GM12878 (cell line): Measurements from ENCODE around the gene KRTAP9-1. TPM values are rescaled to one million over a fixed set of nuclear protein-coding genes. Genes with fewer than 3 reads are reported as not detected.

ENCODE experiments used
- ATAC-seq: fragments of 200-7000 bp; cut with Tn5 transposase; 3 replicates; pipeline ENCODE4 v1.9.1; 2020; ENCODE audit warnings: mild to moderate bottlenecking, moderate library complexity
- BruUV-seq: library from RNA; stranded (reverse); fragments of 400-500 nt; replicated peaks from 2 replicates; lab custom pipeline; 2021; lab: Mats Ljungman, UMichigan
- CTCF ChIA-PET: fragments of 300-600 bp; sonication (Branson Sonifier 250); formaldehyde crosslinking; extraction: SDS; loops from one replicate; lab custom pipeline; 2021; ENCODE audit warnings: inconsistent platforms; lab: Yijun Ruan, JAX
- POLR2A ChIA-PET: fragments of 350-600 bp; formaldehyde crosslinking; extraction: SDS; loops from one replicate; lab custom pipeline; 2021; ENCODE audit warnings: inconsistent platforms; lab: Charles Lee
- RAD21 ChIA-PET: fragments of 300-600 bp; sonication (Branson Sonifier 250); formaldehyde crosslinking; loops from one replicate; lab custom pipeline; 2023; ENCODE audit warnings: antibody characterized with exemption; ENCODE audit not compliant: unreplicated experiment; lab: Charles Lee
- SMC1A ChIA-PET: fragments of 300-600 bp; sonication (Branson Sonifier 250); formaldehyde crosslinking; loops from one replicate; lab custom pipeline; 2023; ENCODE audit not compliant: unreplicated experiment, uncharacterized antibody; lab: Charles Lee
- DNase-seq: peaks from one replicate; pipeline ENCODE4 v3.0.0-alpha.2; 2011; ENCODE audit warnings: low read depth, low spot score
- FAIRE-seq: peaks from 3 replicates; lab custom pipeline; 2011; peaks lifted over from hg19 to GRCh38; lab: Jason Lieb, UNC
- H2AFZ ChIP-seq: 2 replicates; pipeline ENCODE4 v1.6.0; 2011; ENCODE audit warnings: low read depth, low read length, control low read depth; ENCODE audit not compliant: control insufficient read depth
- H3K27ac ChIP-seq: 2 replicates; pipeline ENCODE4 v1.5.1; 2011; ENCODE audit warnings: control low read depth; ENCODE audit not compliant: control insufficient read depth, insufficient read depth
- H3K27me3 ChIP-seq, 2 experiments: replicated peaks in 1 of 2; 2 replicates each; pipeline versions ENCODE4 v1.6.0 to v1.6.1; 2011; ENCODE audit warnings: low read length in 1 of 2; ENCODE audit not compliant: control insufficient read depth in 2 of 2, insufficient read depth in 2 of 2
- H3K36me3 ChIP-seq, 2 experiments: 2 replicates each; pipeline ENCODE4 v1.5.1; 2011; ENCODE audit warnings: low read length in 1 of 2; ENCODE audit not compliant: control insufficient read depth in 2 of 2, insufficient read depth in 2 of 2
- H3K4me1 ChIP-seq: 2 replicates; pipeline ENCODE4 v1.6.1; 2011; ENCODE audit warnings: mild to moderate bottlenecking, low read length, moderate library complexity, mixed read lengths; ENCODE audit not compliant: control insufficient read depth, insufficient read depth
- H3K4me2 ChIP-seq: 2 replicates; pipeline ENCODE4 v1.6.0; 2011; ENCODE audit warnings: control low read depth; ENCODE audit not compliant: control insufficient read depth, insufficient read depth
- H3K4me3 ChIP-seq: fragments of 200-600 bp; sonication (generic); 2 replicates; pipeline ENCODE4 v1.5.1; 2016
- H3K79me2 ChIP-seq: 2 replicates; pipeline ENCODE4 v1.6.0; 2011; ENCODE audit warnings: low read length; ENCODE audit not compliant: control insufficient read depth, insufficient read depth
- H3K9ac ChIP-seq: 2 replicates; pipeline ENCODE4 v1.8.0; 2011; ENCODE audit warnings: low read length, control low read depth, mixed read lengths; ENCODE audit not compliant: control insufficient read depth, insufficient read depth
- H3K9me3 ChIP-seq: replicated peaks from 3 replicates; pipeline ENCODE4 v1.5.1; 2011; ENCODE audit warnings: mild to moderate bottlenecking, low read length; ENCODE audit not compliant: control insufficient read depth, insufficient read depth
- H4K20me1 ChIP-seq: 2 replicates; pipeline ENCODE4 v1.6.0; 2011; ENCODE audit not compliant: control insufficient read depth, insufficient read depth
- ESRRA ChIP-seq: IDR thresholded peaks from 2 replicates; pipeline ENCODE4 v1.6.1; 2012; ENCODE audit warnings: mild to moderate bottlenecking, low read length, improper control_type of control experiment
- GABPA ChIP-seq: IDR thresholded peaks from 2 replicates; pipeline ENCODE4 v1.6.1; 2014; ENCODE audit warnings: antibody characterized with exemption, low read depth, mild to moderate bottlenecking, inconsistent platforms
- KDM1A ChIP-seq: fragments of 200-600 bp; sonication (generic); IDR thresholded peaks from 2 replicates; pipeline ENCODE4 v1.6.1; 2016; ENCODE audit warnings: borderline replicate concordance
- PAX8 ChIP-seq: fragments of 450-650 bp; IDR thresholded peaks from 2 replicates; pipeline ENCODE4 v1.6.1; 2017; ENCODE audit warnings: mild to moderate bottlenecking, moderate library complexity
- SIN3A ChIP-seq: IDR thresholded peaks from 2 replicates; pipeline ENCODE4 v1.6.1; 2012; ENCODE audit warnings: low read depth, low read length, improper control_type of control experiment
- TBL1XR1 ChIP-seq: IDR thresholded peaks from 2 replicates; pipeline ENCODE4 v1.6.1; 2012; ENCODE audit warnings: low read depth, low read length, improper control_type of control experiment
- WGBS: methylation state at CpG from one replicate; pipeline ENCODE4 v1.1.6; 2016; ENCODE audit warnings: low lambda C conversion rate; ENCODE audit not compliant: insufficient replicate concordance, insufficient coverage; ENCODE audit errors: missing lambda C conversion rate; 5-methylcytosine and 5-hydroxymethylcytosine counted together
- in situ Hi-C: fragments of 300-500 bp; cut with MboI; formaldehyde crosslinking; loops from 9 replicates; pipeline ENCODE4 v1.14.3; 2018; ENCODE audit warnings: mixed read lengths
- intact Hi-C: fragments of 100-400 bp; cut with micrococcal nuclease; formaldehyde crosslinking; loops from one replicate; pipeline ENCODE4 v1.14.2; 2022; ENCODE audit not compliant: unreplicated experiment
- polyA plus RNA-seq, 11 experiments: library from polyadenylated mRNA; depleted of rRNA in 4 of 11; unstranded in 6 of 11; stranded (reverse) in 5 of 11; fragments of >200 nt; fragmentation: Nextera tagmentation in 4 of 11; fragmentation: Illumina TruSeq in 1 of 11; extraction: Ambion mirVana in 4 of 11; extraction: Trizol in 1 of 11; gene quantifications; 1 replicate in 1 of 11; 2 replicates in 10 of 11; pipeline versions ENCODE4 v1.2.1 to v1.2.3, GENCODE V29; 2011 to 2016; ENCODE audit warnings: inconsistent platforms in 2 of 11, missing spikeins in 2 of 11, low read depth in 1 of 11
- total RNA-seq, 4 experiments: library from RNA; depleted of rRNA in 3 of 4; stranded (reverse); fragments of >200 nt in 3 of 4; fragmentation: Illumina TruSeq in 1 of 4; extraction: Trizol in 1 of 4; gene quantifications; 2 replicates each; pipeline versions ENCODE4 v1.2.1 to v1.2.3, GENCODE V29; 2013 to 2021
- TF ChIP-seq, protein P1 (sequence below): IDR thresholded peaks from 2 replicates; pipeline ENCODE4 v1.6.1; 2012; ENCODE audit warnings: low read depth, low read length, improper control_type of control experiment
- TF ChIP-seq, protein P2 (sequence below): fragments of 450-650 bp; IDR thresholded peaks from 2 replicates; pipeline ENCODE4 v1.6.1; 2017; ENCODE audit warnings: mild to moderate bottlenecking, moderate library complexity
- TF ChIP-seq, protein P3 (sequence below): IDR thresholded peaks from 2 replicates; pipeline ENCODE4 v1.6.1; 2011; ENCODE audit warnings: low read depth, mild to moderate bottlenecking, low read length, moderate library complexity, borderline replicate concordance; ENCODE audit errors: extremely low read depth
- TF ChIP-seq, protein P4 (sequence below): fragments of 450-650 bp; conservative IDR thresholded peaks from 2 replicates; pipeline ENCODE4 v1.6.1; 2017; ENCODE audit warnings: mild to moderate bottlenecking, moderate library complexity
- TF ChIP-seq, protein P5 (sequence below): IDR thresholded peaks from 2 replicates; pipeline ENCODE4 v1.6.1; 2011; ENCODE audit warnings: borderline replicate concordance, low read depth, mild to moderate bottlenecking, moderate library complexity, mixed read lengths, low read length; ENCODE audit not compliant: insufficient read depth; ENCODE audit errors: extremely low read length
- TF ChIP-seq, protein P6 (sequence below): IDR thresholded peaks from 2 replicates; pipeline ENCODE4 v1.6.1; 2012; ENCODE audit warnings: low read depth, low read length, improper control_type of control experiment
- TF ChIP-seq, protein P7 (sequence below): fragments of 450-650 bp; IDR thresholded peaks from 2 replicates; pipeline ENCODE4 v1.6.1; 2014; ENCODE audit warnings: mild to moderate bottlenecking

KRTAP9-1 gene
- total and polyA plus RNA-seq, 10 of the 15 experiments (the other 5 are each of a cell fraction or from before 2014, with no cell fraction given), result not detected

DNA sequence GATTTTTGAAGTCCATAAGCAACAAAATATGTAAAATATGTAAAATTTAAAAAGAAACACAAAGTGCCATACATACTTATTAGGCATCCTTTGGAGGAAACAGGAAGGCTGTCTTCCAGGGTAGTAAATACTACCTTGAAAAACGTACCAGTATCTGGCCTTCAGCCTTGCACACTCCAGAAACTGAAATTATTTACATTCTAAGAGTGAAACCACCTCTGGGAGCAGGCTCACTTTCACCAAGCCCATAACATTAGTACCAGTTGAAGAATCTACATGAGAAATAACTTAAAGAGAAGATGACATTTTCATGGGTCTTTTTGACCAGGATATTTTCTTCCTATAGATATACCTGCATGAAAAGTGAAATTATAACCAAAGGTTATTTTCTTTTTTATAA is 6.4 kb downstream of the KRTAP9-1 start:
- Histone ChIP-seq H3K4me1 (no peaks in the 10 kb centered on the region), H3K36me3 (no peaks in the 10 kb centered on the region), H3K9me3 (no peaks in the 10 kb centered on the region), H3K4me2 (no peak overlapping the region), H3K4me3 (no peak overlapping the region), H3K9ac (no peak overlapping the region), H2AFZ (no peak overlapping the region), H3K27me3 (no peaks in the 10 kb centered on the region), H3K27ac (no peak overlapping the region), H3K79me2 (no peaks in the 10 kb centered on the region), H4K20me1 (no peaks in the 10 kb centered on the region)
- intact Hi-C loops (no loop called here), in situ Hi-C loops (no loop called here)
- SMC1A ChIA-PET, result no interaction called here
- CTCF ChIA-PET, result no interaction called here
- POLR2A ChIA-PET, result no interaction called here
- RAD21 ChIA-PET, result no interaction called here
- FAIRE-seq, result peak; percentile 76
- no TSS peak for BruUV-seq
- WGBS, result 5% methylated on average over 1 of the region's 1 CpG
- peak; percentile 54 for ATAC-seq
- no peak for DNase-seq
- TF ChIP-seq KDM1A (no peak), PAX8 (no peak), ESRRA (no peak), TBL1XR1 (no peak), GABPA (no peak), SIN3A (no peak)
- TF ChIP-seq, protein P1, sequence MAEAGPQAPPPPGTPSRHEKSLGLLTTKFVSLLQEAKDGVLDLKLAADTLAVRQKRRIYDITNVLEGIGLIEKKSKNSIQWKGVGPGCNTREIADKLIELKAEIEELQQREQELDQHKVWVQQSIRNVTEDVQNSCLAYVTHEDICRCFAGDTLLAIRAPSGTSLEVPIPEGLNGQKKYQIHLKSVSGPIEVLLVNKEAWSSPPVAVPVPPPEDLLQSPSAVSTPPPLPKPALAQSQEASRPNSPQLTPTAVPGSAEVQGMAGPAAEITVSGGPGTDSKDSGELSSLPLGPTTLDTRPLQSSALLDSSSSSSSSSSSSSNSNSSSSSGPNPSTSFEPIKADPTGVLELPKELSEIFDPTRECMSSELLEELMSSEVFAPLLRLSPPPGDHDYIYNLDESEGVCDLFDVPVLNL, result no peak
- TF ChIP-seq, protein P2, sequence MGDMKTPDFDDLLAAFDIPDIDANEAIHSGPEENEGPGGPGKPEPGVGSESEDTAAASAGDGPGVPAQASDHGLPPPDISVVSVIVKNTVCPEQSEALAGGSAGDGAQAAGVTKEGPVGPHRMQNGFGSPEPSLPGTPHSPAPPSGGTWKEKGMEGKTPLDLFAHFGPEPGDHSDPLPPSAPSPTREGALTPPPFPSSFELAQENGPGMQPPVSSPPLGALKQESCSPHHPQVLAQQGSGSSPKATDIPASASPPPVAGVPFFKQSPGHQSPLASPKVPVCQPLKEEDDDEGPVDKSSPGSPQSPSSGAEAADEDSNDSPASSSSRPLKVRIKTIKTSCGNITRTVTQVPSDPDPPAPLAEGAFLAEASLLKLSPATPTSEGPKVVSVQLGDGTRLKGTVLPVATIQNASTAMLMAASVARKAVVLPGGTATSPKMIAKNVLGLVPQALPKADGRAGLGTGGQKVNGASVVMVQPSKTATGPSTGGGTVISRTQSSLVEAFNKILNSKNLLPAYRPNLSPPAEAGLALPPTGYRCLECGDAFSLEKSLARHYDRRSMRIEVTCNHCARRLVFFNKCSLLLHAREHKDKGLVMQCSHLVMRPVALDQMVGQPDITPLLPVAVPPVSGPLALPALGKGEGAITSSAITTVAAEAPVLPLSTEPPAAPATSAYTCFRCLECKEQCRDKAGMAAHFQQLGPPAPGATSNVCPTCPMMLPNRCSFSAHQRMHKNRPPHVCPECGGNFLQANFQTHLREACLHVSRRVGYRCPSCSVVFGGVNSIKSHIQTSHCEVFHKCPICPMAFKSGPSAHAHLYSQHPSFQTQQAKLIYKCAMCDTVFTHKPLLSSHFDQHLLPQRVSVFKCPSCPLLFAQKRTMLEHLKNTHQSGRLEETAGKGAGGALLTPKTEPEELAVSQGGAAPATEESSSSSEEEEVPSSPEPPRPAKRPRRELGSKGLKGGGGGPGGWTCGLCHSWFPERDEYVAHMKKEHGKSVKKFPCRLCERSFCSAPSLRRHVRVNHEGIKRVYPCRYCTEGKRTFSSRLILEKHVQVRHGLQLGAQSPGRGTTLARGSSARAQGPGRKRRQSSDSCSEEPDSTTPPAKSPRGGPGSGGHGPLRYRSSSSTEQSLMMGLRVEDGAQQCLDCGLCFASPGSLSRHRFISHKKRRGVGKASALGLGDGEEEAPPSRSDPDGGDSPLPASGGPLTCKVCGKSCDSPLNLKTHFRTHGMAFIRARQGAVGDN, result no peak
- TF ChIP-seq, protein P3, sequence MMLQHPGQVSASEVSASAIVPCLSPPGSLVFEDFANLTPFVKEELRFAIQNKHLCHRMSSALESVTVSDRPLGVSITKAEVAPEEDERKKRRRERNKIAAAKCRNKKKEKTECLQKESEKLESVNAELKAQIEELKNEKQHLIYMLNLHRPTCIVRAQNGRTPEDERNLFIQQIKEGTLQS, result no peak
- TF ChIP-seq, protein P4, sequence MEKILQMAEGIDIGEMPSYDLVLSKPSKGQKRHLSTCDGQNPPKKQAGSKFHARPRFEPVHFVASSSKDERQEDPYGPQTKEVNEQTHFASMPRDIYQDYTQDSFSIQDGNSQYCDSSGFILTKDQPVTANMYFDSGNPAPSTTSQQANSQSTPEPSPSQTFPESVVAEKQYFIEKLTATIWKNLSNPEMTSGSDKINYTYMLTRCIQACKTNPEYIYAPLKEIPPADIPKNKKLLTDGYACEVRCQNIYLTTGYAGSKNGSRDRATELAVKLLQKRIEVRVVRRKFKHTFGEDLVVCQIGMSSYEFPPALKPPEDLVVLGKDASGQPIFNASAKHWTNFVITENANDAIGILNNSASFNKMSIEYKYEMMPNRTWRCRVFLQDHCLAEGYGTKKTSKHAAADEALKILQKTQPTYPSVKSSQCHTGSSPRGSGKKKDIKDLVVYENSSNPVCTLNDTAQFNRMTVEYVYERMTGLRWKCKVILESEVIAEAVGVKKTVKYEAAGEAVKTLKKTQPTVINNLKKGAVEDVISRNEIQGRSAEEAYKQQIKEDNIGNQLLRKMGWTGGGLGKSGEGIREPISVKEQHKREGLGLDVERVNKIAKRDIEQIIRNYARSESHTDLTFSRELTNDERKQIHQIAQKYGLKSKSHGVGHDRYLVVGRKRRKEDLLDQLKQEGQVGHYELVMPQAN, result no peak
- TF ChIP-seq, protein P5, sequence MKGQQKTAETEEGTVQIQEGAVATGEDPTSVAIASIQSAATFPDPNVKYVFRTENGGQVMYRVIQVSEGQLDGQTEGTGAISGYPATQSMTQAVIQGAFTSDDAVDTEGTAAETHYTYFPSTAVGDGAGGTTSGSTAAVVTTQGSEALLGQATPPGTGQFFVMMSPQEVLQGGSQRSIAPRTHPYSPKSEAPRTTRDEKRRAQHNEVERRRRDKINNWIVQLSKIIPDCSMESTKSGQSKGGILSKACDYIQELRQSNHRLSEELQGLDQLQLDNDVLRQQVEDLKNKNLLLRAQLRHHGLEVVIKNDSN, result no peak
- TF ChIP-seq, protein P6, sequence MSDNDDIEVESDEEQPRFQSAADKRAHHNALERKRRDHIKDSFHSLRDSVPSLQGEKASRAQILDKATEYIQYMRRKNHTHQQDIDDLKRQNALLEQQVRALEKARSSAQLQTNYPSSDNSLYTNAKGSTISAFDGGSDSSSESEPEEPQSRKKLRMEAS, result no peak
- TF ChIP-seq, protein P7, sequence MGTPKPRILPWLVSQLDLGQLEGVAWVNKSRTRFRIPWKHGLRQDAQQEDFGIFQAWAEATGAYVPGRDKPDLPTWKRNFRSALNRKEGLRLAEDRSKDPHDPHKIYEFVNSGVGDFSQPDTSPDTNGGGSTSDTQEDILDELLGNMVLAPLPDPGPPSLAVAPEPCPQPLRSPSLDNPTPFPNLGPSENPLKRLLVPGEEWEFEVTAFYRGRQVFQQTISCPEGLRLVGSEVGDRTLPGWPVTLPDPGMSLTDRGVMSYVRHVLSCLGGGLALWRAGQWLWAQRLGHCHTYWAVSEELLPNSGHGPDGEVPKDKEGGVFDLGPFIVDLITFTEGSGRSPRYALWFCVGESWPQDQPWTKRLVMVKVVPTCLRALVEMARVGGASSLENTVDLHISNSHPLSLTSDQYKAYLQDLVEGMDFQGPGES, result no peak
